ENCODE results near the gene ZNF524.

GRCh38 chr19:55623130-55623529 is 23.0 kb downstream of the ZNF524 start:
- TF ChIP-seq ZNF121 (CRISPR knock-in tag; IDR thresholded peaks at IDR 0.05) (no peak), MXD4 (CRISPR knock-in tag; IDR thresholded peaks at IDR 0.05; ENCODE audit: borderline replicate concordance) (no peak), SMAD3 (CRISPR knock-in tag; IDR thresholded peaks at IDR 0.05; ENCODE audit: borderline replicate concordance) (no peak), CTCF (IDR thresholded peaks at IDR 0.05) (no peak), STAT6 (CRISPR knock-in tag; conservative IDR thresholded peaks at IDR 0.05; ENCODE audit: low read depth) (no peak), MLX (CRISPR knock-in tag; IDR thresholded peaks at IDR 0.05) (no peak)

All from WTC11 (cell line).